Thyroid gland (tissue), 4 donors: ENCODE results near the gene INO80. TPM values are rescaled to one million over a fixed set of nuclear protein-coding genes. Genes with fewer than 3 reads are reported as not detected.

ENCODE experiments used
- DNase-seq, 2 donors: peaks; one replicate each; pipeline ENCODE4 v3.0.0-alpha.2; 2019
- H3K27ac ChIP-seq, 3 donors: fragments of 200-600 bp; sonication (generic); 1 replicate in 2 of 3; 2 replicates in 1 of 3; pipeline ENCODE4 v1.5.1; 2016 to 2019; ENCODE audit warnings: mild to moderate bottlenecking in 1 of 3, moderate library complexity in 1 of 3
- H3K27me3 ChIP-seq: fragments of 200-600 bp; sonication (generic); one replicate; pipeline ENCODE4 v1.5.1; 2019
- H3K36me3 ChIP-seq, 2 donors: fragments of 200-600 bp; sonication (generic); one replicate each; pipeline ENCODE4 v1.5.1; 2016 to 2019
- H3K4me1 ChIP-seq, 2 donors: fragments of 200-600 bp; sonication (generic); one replicate each; pipeline ENCODE4 v1.5.1; 2017 to 2019
- H3K4me3 ChIP-seq, 3 donors: fragments of 200-600 bp; sonication (generic); replicated peaks in 1 of 3; 1 replicate in 2 of 3; 2 replicates in 1 of 3; pipeline ENCODE4 v1.5.1; 2016; ENCODE audit warnings: mild to moderate bottlenecking in 1 of 3
- H3K9me3 ChIP-seq: fragments of 200-600 bp; sonication (generic); one replicate; pipeline ENCODE4 v1.5.1; 2017
- POLR2A ChIP-seq, 2 donors: fragments of 450-650 bp; IDR thresholded peaks; one replicate each; pipeline ENCODE4 v1.6.1; 2017; ENCODE audit warnings: antibody characterized with exemption in 2 of 2, mild to moderate bottlenecking in 2 of 2, moderate library complexity in 1 of 2
- WGBS, 2 donors: methylation state at CpG; one replicate each; pipeline ENCODE4 v1.1.5; 2017; 5-methylcytosine and 5-hydroxymethylcytosine counted together
- intact Hi-C: fragments of 100-400 bp; cut with DNase I; formaldehyde crosslinking; loops from one replicate; pipeline ENCODE4 v1.15.1; 2023
- total RNA-seq, 4 donors: library from RNA; depleted of rRNA; stranded (reverse); fragments of >200 nt; gene quantifications; one replicate each; pipeline ENCODE4 v1.2.3, GENCODE V29; 2016
- TF ChIP-seq, protein P1 (sequence below), 6 experiments: fragments of 200-600 bp in 3 of 6; fragments of 450-650 bp in 3 of 6; sonication (generic) in 3 of 6; IDR thresholded peaks; one replicate each; pipeline ENCODE4 v1.5.1; 2016 to 2019; ENCODE audit warnings: antibody characterized with exemption in 6 of 6, mild to moderate bottlenecking in 2 of 6, inconsistent platforms in 1 of 6, moderate library complexity in 1 of 6

Gene INO80
- total RNA-seq, 4 donors from 2014 or later, result 23.2 to 42.6 (median 36.4) TPM

GRCh38 chr15:40940296-40940801 lies 175.7 kb downstream of the INO80 start:
- Histone ChIP-seq H3K4me3 (no peak overlapping the region), H3K4me1 (peaks cover 15 to 30% of the 10 kb centered on the region in 2 donors), H3K27me3 (no peaks in the 10 kb centered on the region), H3K27ac (peak overlapping the region in 2 of 3 donors; percentile 5 to 89), H3K9me3 (no peaks in the 10 kb centered on the region), H3K36me3 (no peaks in the 10 kb centered on the region)
- intact Hi-C loops, result loop anchor here (5.0 to 10.0 kb wide), 2 partner anchors 33 to 74 kb away; no protein-coding TSS in a partner anchor
- WGBS, 2 donors, result 48 to 66% methylated on average over 12 to 15 of the region's 15 CpGs
- peak in 1 of 2 donors; percentile 22 for DNase-seq
- TF ChIP-seq, protein P1, sequence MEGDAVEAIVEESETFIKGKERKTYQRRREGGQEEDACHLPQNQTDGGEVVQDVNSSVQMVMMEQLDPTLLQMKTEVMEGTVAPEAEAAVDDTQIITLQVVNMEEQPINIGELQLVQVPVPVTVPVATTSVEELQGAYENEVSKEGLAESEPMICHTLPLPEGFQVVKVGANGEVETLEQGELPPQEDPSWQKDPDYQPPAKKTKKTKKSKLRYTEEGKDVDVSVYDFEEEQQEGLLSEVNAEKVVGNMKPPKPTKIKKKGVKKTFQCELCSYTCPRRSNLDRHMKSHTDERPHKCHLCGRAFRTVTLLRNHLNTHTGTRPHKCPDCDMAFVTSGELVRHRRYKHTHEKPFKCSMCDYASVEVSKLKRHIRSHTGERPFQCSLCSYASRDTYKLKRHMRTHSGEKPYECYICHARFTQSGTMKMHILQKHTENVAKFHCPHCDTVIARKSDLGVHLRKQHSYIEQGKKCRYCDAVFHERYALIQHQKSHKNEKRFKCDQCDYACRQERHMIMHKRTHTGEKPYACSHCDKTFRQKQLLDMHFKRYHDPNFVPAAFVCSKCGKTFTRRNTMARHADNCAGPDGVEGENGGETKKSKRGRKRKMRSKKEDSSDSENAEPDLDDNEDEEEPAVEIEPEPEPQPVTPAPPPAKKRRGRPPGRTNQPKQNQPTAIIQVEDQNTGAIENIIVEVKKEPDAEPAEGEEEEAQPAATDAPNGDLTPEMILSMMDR (IDR thresholded peaks at IDR 0.05), result no peak
- no peak for TF ChIP-seq POLR2A (IDR thresholded peaks at IDR 0.05)

- Histone ChIP-seq H3K36me3 (no peaks in the 10 kb centered on the region), H3K4me3 (no peak overlapping the region), H3K27me3 (no peaks in the 10 kb centered on the region), H3K9me3 (no peaks in the 10 kb centered on the region), H3K27ac (no peak overlapping the region), H3K4me1 (peaks cover 15 to 30% of the 10 kb centered on the region in 2 donors)
- intact Hi-C loops, result no loop called here
- TF ChIP-seq, protein P1 (IDR thresholded peaks at IDR 0.05), result no peak
- no peak for TF ChIP-seq POLR2A (IDR thresholded peaks at IDR 0.05)
- no peak for DNase-seq
- WGBS, 2 donors, result 92 to 94% methylated on average over 4 to 6 of the region's 6 CpGs
These were observed 177.6 kb downstream of the INO80 start for GRCh38 chr15:40938536-40938870.

DNA sequence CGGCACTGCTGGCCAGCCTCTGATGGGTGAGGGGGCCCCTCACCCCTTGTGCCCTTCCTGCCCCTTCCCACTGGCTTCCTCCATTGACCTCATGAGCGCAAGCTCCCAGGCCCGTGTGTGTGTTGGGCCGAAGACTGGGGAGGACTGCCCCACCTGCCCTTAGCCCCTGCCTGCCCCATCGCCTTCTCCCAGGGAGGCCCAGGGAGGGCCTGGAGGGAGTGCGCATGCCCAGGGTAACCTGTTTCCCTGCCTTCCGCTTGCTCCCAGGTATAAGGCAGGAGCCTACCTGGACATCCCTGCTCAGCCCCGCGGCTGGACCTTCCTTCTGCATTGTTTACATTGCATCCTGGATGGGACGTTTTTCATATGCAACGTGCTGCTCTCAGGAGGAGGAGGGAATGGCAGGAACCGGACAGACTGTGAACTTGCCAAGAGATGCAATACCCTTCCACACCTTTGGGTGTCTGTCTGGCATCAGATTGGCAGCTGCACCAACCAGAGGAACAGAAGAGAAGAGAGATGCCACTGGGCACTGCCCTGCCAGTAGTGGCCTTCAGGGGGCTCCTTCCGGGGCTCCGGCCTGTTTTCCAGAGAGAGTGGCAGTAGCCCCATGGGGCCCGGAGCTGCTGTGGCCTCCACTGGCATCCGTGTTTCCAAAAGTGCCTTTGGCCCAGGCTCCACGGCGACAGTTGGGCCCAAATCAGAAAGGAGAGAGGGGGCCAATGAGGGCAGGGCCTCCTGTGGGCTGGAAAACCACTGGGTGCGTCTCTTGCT lies 178.1 kb downstream of the INO80 start:
- no peaks in the 10 kb centered on the region for H3K9me3 ChIP-seq
- peaks cover 10 to 24% of the 10 kb centered on the region in 2 donors for H3K4me1 ChIP-seq
- DNase-seq, result no peak
- WGBS, 2 donors, result 61 to 72% methylated on average over 12 to 16 of the region's 19 CpGs
- H3K4me3 ChIP-seq, result no peak overlapping the region
- no peaks in the 10 kb centered on the region for H3K36me3 ChIP-seq
- peak overlapping the region in 1 of 3 donors; percentile 5 for H3K27ac ChIP-seq
- intact Hi-C loops, result no loop called here
- no peaks in the 10 kb centered on the region for H3K27me3 ChIP-seq
- TF ChIP-seq, protein P1 (IDR thresholded peaks at IDR 0.05), result peak in 2 of 6 experiments; percentile 10 to 22
- no peak for TF ChIP-seq POLR2A (IDR thresholded peaks at IDR 0.05)

GRCh38 chr15:40936709-40937666 lies 179.1 kb downstream of the INO80 start:
- Histone ChIP-seq H3K27me3 (no peaks in the 10 kb centered on the region), H3K9me3 (no peaks in the 10 kb centered on the region), H3K27ac (peak overlapping the region in 1 of 3 donors; percentile 5), H3K4me3 (no peak overlapping the region), H3K4me1 (peaks cover under 1 to 14% of the 10 kb centered on the region in 2 donors), H3K36me3 (no peaks in the 10 kb centered on the region)
- intact Hi-C loops, result no loop called here
- no peak for DNase-seq
- WGBS, 2 donors, result 71 to 82% methylated on average over 12 to 15 of the region's 15 CpGs
- no peak for TF ChIP-seq POLR2A (IDR thresholded peaks at IDR 0.05)
- TF ChIP-seq, protein P1 (IDR thresholded peaks at IDR 0.05), result no peak
